H1 (cell line): ENCODE results near the gene RAB40C. TPM values are rescaled to one million over a fixed set of nuclear protein-coding genes. Genes with fewer than 3 reads are reported as not detected.
A peak's percentile ranks its signal among the peaks of the same experiment; 100 is the strongest.

ENCODE experiments used
- CTCF ChIA-PET: fragments of 300-600 bp; sonication (Branson Sonifier 250); formaldehyde crosslinking; loops from one replicate; lab custom pipeline; 2021; ENCODE audit not compliant: partially characterized antibody; lab: Charles Lee
- POLR2A ChIA-PET: fragments of 300-600 bp; sonication (Branson Sonifier 250); formaldehyde crosslinking; loops from one replicate; lab custom pipeline; 2021; ENCODE audit warnings: inconsistent platforms; ENCODE audit not compliant: partially characterized antibody; lab: Charles Lee
- DNase-seq, 2 experiments: peaks; one replicate each; pipeline versions ENCODE4 v3.0.0 to v3.0.0-alpha.2; 2010 to 2022; ENCODE audit warnings: low spot score in 2 of 2, low read depth in 1 of 2, mixed read lengths in 1 of 2
- FAIRE-seq: peaks from 2 replicates; lab custom pipeline; 2011; peaks lifted over from hg19 to GRCh38; lab: Jason Lieb, UNC
- H2AFZ ChIP-seq: 2 replicates; pipeline ENCODE4 v1.8.1; 2012; ENCODE audit warnings: low read length, inconsistent platforms
- H2AK5ac ChIP-seq: 2 replicates; pipeline ENCODE4 v1.6.1; 2013; ENCODE audit warnings: low read depth, low read length
- H2BK120ac ChIP-seq: replicated peaks from 2 replicates; pipeline ENCODE3; 2013; ENCODE audit warnings: low read depth, low read length, inconsistent platforms
- H2BK12ac ChIP-seq: 2 replicates; pipeline ENCODE4 v1.6.1; 2013; ENCODE audit warnings: low read depth, low read length
- H2BK15ac ChIP-seq: 2 replicates; pipeline ENCODE4 v1.6.1; 2013; ENCODE audit warnings: low read length
- H2BK20ac ChIP-seq: 2 replicates; pipeline ENCODE4 v1.6.1; 2013; ENCODE audit warnings: low read length
- H2BK5ac ChIP-seq: 2 replicates; pipeline ENCODE4 v1.6.1; 2013; ENCODE audit warnings: low read depth, low read length
- H3K14ac ChIP-seq: 2 replicates; pipeline ENCODE4 v1.6.1; 2013; ENCODE audit warnings: inconsistent platforms; ENCODE audit not compliant: insufficient read length
- H3K18ac ChIP-seq: 2 replicates; pipeline ENCODE4 v1.6.1; 2013; ENCODE audit warnings: low read length; ENCODE audit errors: extremely low read depth
- H3K23ac ChIP-seq: 2 replicates; pipeline ENCODE4 v1.6.1; 2013; ENCODE audit warnings: inconsistent platforms; ENCODE audit not compliant: insufficient read length
- H3K23me2 ChIP-seq: 2 replicates; pipeline ENCODE4 v1.6.1; 2013; ENCODE audit warnings: low read depth, low read length
- H3K27ac ChIP-seq: 2 replicates; pipeline ENCODE4 v1.6.1; 2011; ENCODE audit warnings: low read depth, low read length, inconsistent platforms
- H3K27me3 ChIP-seq, 4 experiments: replicated peaks in 1 of 4; 1 replicate in 1 of 4; 2 replicates in 3 of 4; pipeline versions ENCODE4 v1.6.1 to v1.8.1; 2011 to 2013; ENCODE audit warnings: low read length in 3 of 4, mild to moderate bottlenecking in 3 of 4, inconsistent platforms in 2 of 4, mixed read lengths in 2 of 4, moderate library complexity in 1 of 4; ENCODE audit not compliant: control insufficient read depth in 3 of 4, insufficient read depth in 3 of 4; ENCODE audit errors: extremely low read depth in 1 of 4
- H3K36me3 ChIP-seq, 4 experiments: 2 replicates each; pipeline versions ENCODE4 v1.6.1 to v1.8.1; 2011 to 2013; ENCODE audit warnings: mild to moderate bottlenecking in 4 of 4, low read length in 3 of 4, moderate library complexity in 2 of 4, control low read depth in 1 of 4, inconsistent platforms in 1 of 4; ENCODE audit not compliant: insufficient read depth in 4 of 4, control insufficient read depth in 2 of 4
- H3K4ac ChIP-seq: replicated peaks from 2 replicates; pipeline ENCODE3; 2013; ENCODE audit warnings: low read length, low read depth, mixed read lengths, inconsistent platforms; ENCODE audit not compliant: insufficient read length
- H3K4me1 ChIP-seq, 4 experiments: replicated peaks in 1 of 4; 1 replicate in 1 of 4; 2 replicates in 3 of 4; pipeline versions ENCODE4 v1.6.1 to v1.8.1; 2011 to 2013; ENCODE audit warnings: low read length in 3 of 4, inconsistent platforms in 2 of 4, mixed read lengths in 1 of 4; ENCODE audit not compliant: insufficient read depth in 4 of 4, control insufficient read depth in 3 of 4
- H3K4me2 ChIP-seq, 2 experiments: 2 replicates each; pipeline versions ENCODE4 v1.6.1 to v1.8.1; 2011 to 2013; ENCODE audit warnings: low read depth in 2 of 2, low read length in 2 of 2, control low read depth in 1 of 2, inconsistent platforms in 1 of 2, mild to moderate bottlenecking in 1 of 2; ENCODE audit not compliant: insufficient read depth in 1 of 2
- H3K4me3 ChIP-seq, 4 experiments: fragments of 200-600, 300-600 bp in 1 of 4; sonication (generic), shearing (Covaris generic), sonication (Bioruptor Twin) in 1 of 4; 2 replicates each; pipeline versions ENCODE4 v1.5.1 to v1.8.1; 2011 to 2016; ENCODE audit warnings: low read length in 4 of 4, low read depth in 3 of 4, control low read depth in 2 of 4, inconsistent platforms in 2 of 4, mild to moderate bottlenecking in 2 of 4, mixed read lengths in 1 of 4, moderate library complexity in 1 of 4; ENCODE audit not compliant: insufficient read depth in 2 of 4; ENCODE audit errors: extremely low read depth in 1 of 4
- H3K56ac ChIP-seq: replicated peaks from 2 replicates; pipeline ENCODE3; 2013; ENCODE audit warnings: low read depth, mild to moderate bottlenecking, mixed read lengths, low read length, inconsistent platforms; ENCODE audit not compliant: insufficient read length
- H3K79me1 ChIP-seq: 2 replicates; pipeline ENCODE4 v1.6.1; 2013; ENCODE audit warnings: low read depth, low read length, control low read depth
- H3K79me2 ChIP-seq, 2 experiments: 2 replicates each; pipeline versions ENCODE4 v1.6.1 to v1.8.1; 2012 to 2013; ENCODE audit warnings: low read length in 2 of 2, mild to moderate bottlenecking in 2 of 2, inconsistent platforms in 1 of 2; ENCODE audit not compliant: insufficient read depth in 2 of 2, control insufficient read depth in 1 of 2
- H3K9ac ChIP-seq, 4 experiments: replicated peaks in 1 of 4; 1 replicate in 1 of 4; 2 replicates in 3 of 4; pipeline versions ENCODE4 v1.6.1 to v1.8.1; 2011 to 2013; ENCODE audit warnings: low read depth in 3 of 4, low read length in 3 of 4, control low read depth in 2 of 4, mild to moderate bottlenecking in 2 of 4, moderate library complexity in 2 of 4, inconsistent platforms in 1 of 4; ENCODE audit errors: extremely low read depth in 1 of 4
- H3K9me3 ChIP-seq, 2 experiments: 2 replicates each; pipeline versions ENCODE4 v1.6.1 to v1.8.1; 2012 to 2013; ENCODE audit warnings: mild to moderate bottlenecking in 2 of 2, moderate library complexity in 2 of 2, control low read depth in 1 of 2, inconsistent platforms in 1 of 2, low read depth in 1 of 2, low read length in 1 of 2, mixed read lengths in 1 of 2; ENCODE audit not compliant: insufficient read depth in 2 of 2
- H4K20me1 ChIP-seq, 2 experiments: replicated peaks in 1 of 2; 2 replicates each; pipeline versions ENCODE3 to v1.8.1; 2011 to 2013; ENCODE audit warnings: inconsistent platforms in 2 of 2, low read length in 2 of 2, mild to moderate bottlenecking in 1 of 2; ENCODE audit not compliant: insufficient read depth in 2 of 2, control insufficient read depth in 1 of 2
- H4K5ac ChIP-seq: 2 replicates; pipeline ENCODE4 v1.6.1; 2013; ENCODE audit warnings: low read length, low read depth, mixed read lengths, inconsistent platforms; ENCODE audit not compliant: insufficient read length
- H4K8ac ChIP-seq: 2 replicates; pipeline ENCODE4 v1.8.0; 2013; ENCODE audit warnings: mild to moderate bottlenecking, moderate library complexity, low read length, inconsistent platforms; ENCODE audit not compliant: insufficient read depth; ENCODE audit errors: extremely low read depth
- H4K91ac ChIP-seq: replicated peaks from 2 replicates; pipeline ENCODE3; 2013; ENCODE audit warnings: low read length, mixed read lengths, inconsistent platforms; ENCODE audit not compliant: insufficient read length
- GTF2F1 ChIP-seq: IDR thresholded peaks from 2 replicates; pipeline ENCODE4 v1.6.1; 2012; ENCODE audit warnings: low read depth, low read length, improper control_type of control experiment, borderline replicate concordance
- JUND ChIP-seq: IDR thresholded peaks from 2 replicates; pipeline ENCODE4 v1.6.1; 2011; ENCODE audit warnings: mild to moderate bottlenecking, improper control_type of control experiment, low read length
- KDM4A ChIP-seq: IDR thresholded peaks from one replicate; pipeline ENCODE4 v1.7.1; 2012; ENCODE audit warnings: low read depth, mild to moderate bottlenecking, moderate library complexity, low read length, inconsistent platforms; ENCODE audit not compliant: severe bottlenecking
- POU5F1 ChIP-seq: IDR thresholded peaks from 2 replicates; pipeline ENCODE4 v1.6.1; 2011; ENCODE audit warnings: low read depth, mild to moderate bottlenecking, low read length, moderate library complexity
- RBBP5 ChIP-seq: IDR thresholded peaks from 2 replicates; pipeline ENCODE4 v1.7.1; 2012; ENCODE audit warnings: low read depth, mild to moderate bottlenecking, inconsistent platforms, low read length, moderate library complexity, borderline replicate concordance
- RXRA ChIP-seq: IDR thresholded peaks from 2 replicates; pipeline ENCODE4 v1.6.1; 2011; ENCODE audit warnings: low read depth, mild to moderate bottlenecking, low read length, moderate library complexity; ENCODE audit not compliant: insufficient read depth
- SIX5 ChIP-seq: IDR thresholded peaks from 2 replicates; pipeline ENCODE4 v1.6.1; 2011; ENCODE audit warnings: mild to moderate bottlenecking, low read depth, low read length
- SP4 ChIP-seq: IDR thresholded peaks from 2 replicates; pipeline ENCODE4 v1.6.1; 2012; ENCODE audit warnings: low read length, inconsistent platforms
- TBP ChIP-seq: IDR thresholded peaks from 2 replicates; pipeline ENCODE4 v1.6.1; 2011; ENCODE audit warnings: low read depth, low read length, improper control_type of control experiment
- WGBS, 2 experiments: shearing (Covaris generic) in 1 of 2; methylation state at CpG; one replicate each; pipeline versions ENCODE4 v1.1.6 to v1.1.7; 2013 to 2015; ENCODE audit warnings: low lambda C conversion rate in 2 of 2, mixed read lengths in 2 of 2, inconsistent platforms in 1 of 2, low coverage in 1 of 2, missing lambda C conversion rate in 1 of 2; ENCODE audit not compliant: insufficient replicate concordance in 2 of 2, insufficient coverage in 1 of 2, insufficient read length in 1 of 2; ENCODE audit errors: extremely low coverage in 1 of 2, missing lambda C conversion rate in 1 of 2; 5-methylcytosine and 5-hydroxymethylcytosine counted together
- polyA plus RNA-seq, 7 experiments: library from polyadenylated mRNA; depleted of rRNA in 3 of 7; stranded (reverse) in 5 of 7; unstranded in 2 of 7; fragments of >200 nt in 5 of 7; fragments of 200-250 nt in 2 of 7; gene quantifications; 1 replicate in 5 of 7; 2 replicates in 1 of 7; 4 replicates in 1 of 7; pipeline versions ENCODE4 v1.2.1 to v1.2.3, GENCODE V29; 2011 to 2013; ENCODE audit warnings: missing spikeins in 2 of 7, mixed read lengths in 2 of 7
- total RNA-seq: library from RNA; stranded (reverse); fragmentation: NEBNext Ultra II Directional; extraction: Animal tissue kit (Norgen Biotek cat#: 25700); gene quantifications from 2 replicates; pipeline ENCODE4 v1.2.1, GENCODE V29; 2021

Gene RAB40C
- total and polyA plus RNA-seq, 2 of the 8 experiments (the other 6 are each of a cell fraction or from before 2014, with no cell fraction given): 13.9 to 15.6 TPM

GRCh38 chr16:556474-557173 lies 33.2 kb upstream of the RAB40C start:
- 89% methylated on average over 21 of the region's 32 CpGs; no CpG with 5 or more reads in 1 of the 2 experiments for WGBS, 2 experiments
- no peak for DNase-seq

More at GRCh38 chr16:556474-557173, 33.2 kb upstream of the RAB40C start:
- Histone ChIP-seq H2BK20ac (no peak overlapping the region), H3K56ac (no peak overlapping the region), H3K9me3 (no peaks in the 10 kb centered on the region), H4K91ac (no peak overlapping the region), H2AK5ac (no peak overlapping the region), H3K23ac (no peak overlapping the region), H2BK15ac (no peak overlapping the region), H4K5ac (no peak overlapping the region), H3K4ac (no peak overlapping the region), H3K14ac (no peak overlapping the region), H4K20me1 (no peaks in the 10 kb centered on the region), H3K27me3 (peaks cover 22 to 36% (median 29%) of the 10 kb centered on the region in 4 experiments; a peak in 6 of 7 replicates), H3K4me1 (peaks cover 0 to 10% (median 2%) of the 10 kb centered on the region in 4 experiments; a peak in 4 of 7 replicates), H3K9ac (no peak overlapping the region), H2BK12ac (no peak overlapping the region), H3K18ac (no peak overlapping the region), H3K79me1 (no peaks in the 10 kb centered on the region; the same call in 1 of the 2 replicates), H2BK120ac (no peak overlapping the region), H3K36me3 (peaks cover 0 to 11% (median 2%) of the 10 kb centered on the region in 4 experiments; a peak in 1 of 8 replicates), H2AFZ (no peak overlapping the region), H3K4me2 (no peak overlapping the region), H3K79me2 (no peaks in the 10 kb centered on the region), H2BK5ac (no peak overlapping the region), H3K23me2 (peaks cover 6% of the 10 kb centered on the region; the same call in 1 of the 2 replicates), H3K27ac (no peak overlapping the region), H4K8ac (peak overlapping the region; percentile 85; the same call in 1 of the 2 replicates), H3K4me3 (no peak overlapping the region)
- CTCF ChIA-PET: interaction anchor here (0.6 to 3.9 kb wide), 4 partner anchors 10 to 52 kb away, joined by 3 to 21 read pairs (median 4); partner anchors contain the start of gene NHLRC4
- no peak for TF ChIP-seq KDM4A
- no peak for TF ChIP-seq GTF2F1
- TF ChIP-seq JUND: no peak
- TF ChIP-seq TBP: no peak
- no peak for TF ChIP-seq RBBP5
- TF ChIP-seq POU5F1: no peak
- no peak for TF ChIP-seq RXRA
- no peak for TF ChIP-seq SP4
- no peak for TF ChIP-seq SIX5
- POLR2A ChIA-PET: interaction anchor here (0.9 to 2.3 kb wide), 7 partner anchors 10 to 74 kb away, joined by 3 to 8 read pairs (median 5); partner anchors contain the start of genes CAPN15, NHLRC4, PIGQ and WFIKKN1
- no peak for FAIRE-seq
